SK-N-SH treated with all-trans-retinoic acid at 6 μM for 48 hours (cell line): ENCODE measurements around the gene RASGRF2.

Experiments used
- ATAC-seq: fragments of 200-7000 bp; cut with Tn5 transposase; 3 replicates; pipeline ENCODE4 v1.9.1; 2020; ENCODE audit warnings: mild to moderate bottlenecking, moderate library complexity
- ARNTL ChIP-seq: fragments of 450-650 bp; formaldehyde crosslinking; IDR thresholded peaks from 2 replicates; pipeline ENCODE4 v1.5.0; 2020; ENCODE audit warnings: low read depth, mild to moderate bottlenecking, moderate library complexity, borderline replicate concordance
- BACH2 ChIP-seq: fragments of 250-450 bp; sonication (Bioruptor Pico); IDR thresholded peaks from 2 replicates; pipeline ENCODE4 v1.9.0; 2021; ENCODE audit warnings: mild to moderate bottlenecking, borderline replicate concordance
- ESRRG ChIP-seq: fragments of 250-450 bp; sonication (Bioruptor Pico); IDR thresholded peaks from 2 replicates; pipeline ENCODE4 v1.6.1; 2021; ENCODE audit warnings: mild to moderate bottlenecking
- GLIS3 ChIP-seq: fragments of 250-450 bp; sonication (Bioruptor Pico); IDR thresholded peaks from 2 replicates; pipeline ENCODE4 v1.5.0; 2020; ENCODE audit warnings: mild to moderate bottlenecking, moderate library complexity
- ISL1 ChIP-seq: fragments of 250-450 bp; sonication (Bioruptor Pico); IDR thresholded peaks from 2 replicates; pipeline ENCODE4 v2.1.2; 2022; ENCODE audit warnings: mild to moderate bottlenecking, moderate library complexity
- OSR1 ChIP-seq: fragments of 250-450 bp; sonication (Bioruptor Pico); IDR thresholded peaks from 2 replicates; pipeline ENCODE4 v1.8.0; 2022; ENCODE audit warnings: moderate library complexity, mild to moderate bottlenecking, inconsistent platforms
- RARB ChIP-seq: fragments of 250-450 bp; sonication (Bioruptor Pico); IDR thresholded peaks from 2 replicates; pipeline ENCODE4 v1.8.0; 2021; ENCODE audit warnings: mild to moderate bottlenecking, moderate library complexity
- SNAI2 ChIP-seq: fragments of 250-450 bp; sonication (Bioruptor Pico); IDR thresholded peaks from 2 replicates; pipeline ENCODE4 v1.5.0; 2020; ENCODE audit warnings: mild to moderate bottlenecking, moderate library complexity
- TCF4 ChIP-seq: fragments of 250-450 bp; sonication (Bioruptor Pico); IDR thresholded peaks from 2 replicates; pipeline ENCODE4 v1.8.0; 2021; ENCODE audit warnings: mild to moderate bottlenecking, moderate library complexity, borderline replicate concordance
- TOX ChIP-seq: fragments of 250-450 bp; sonication (Bioruptor Pico); IDR thresholded peaks from 2 replicates; pipeline ENCODE4 v1.8.0; 2021; ENCODE audit warnings: mild to moderate bottlenecking, moderate library complexity, borderline replicate concordance
- ZFP3 ChIP-seq: fragments of 250-450 bp; sonication (Bioruptor Pico); IDR thresholded peaks from 2 replicates; pipeline ENCODE4 v1.5.0; 2020; ENCODE audit warnings: mild to moderate bottlenecking, moderate library complexity
- ZFP30 ChIP-seq: fragments of 450-650 bp; formaldehyde crosslinking; IDR thresholded peaks from 2 replicates; pipeline ENCODE4 v1.5.0; 2022; ENCODE audit warnings: mild to moderate bottlenecking, moderate library complexity
- ZNF565 ChIP-seq: fragments of 450-650 bp; formaldehyde crosslinking; conservative IDR thresholded peaks from 2 replicates; pipeline ENCODE4 v1.5.0; 2020; ENCODE audit warnings: low read depth, mild to moderate bottlenecking, moderate library complexity
- ZNF70 ChIP-seq: fragments of 450-650 bp; formaldehyde crosslinking; IDR thresholded peaks from 2 replicates; pipeline ENCODE4 v1.5.0; 2020; ENCODE audit warnings: mild to moderate bottlenecking, moderate library complexity
- ZNF8 ChIP-seq: fragments of 450-650 bp; formaldehyde crosslinking; IDR thresholded peaks from 2 replicates; pipeline ENCODE4 v1.5.0; 2020; ENCODE audit warnings: mild to moderate bottlenecking, moderate library complexity
- TF ChIP-seq, protein P1 (sequence below): fragments of 250-450 bp; sonication (Bioruptor Pico); IDR thresholded peaks from 2 replicates; pipeline ENCODE4 v1.5.0; 2020; ENCODE audit warnings: mild to moderate bottlenecking, moderate library complexity
- TF ChIP-seq, protein P2 (sequence below): fragments of 250-450 bp; sonication (Bioruptor Pico); IDR thresholded peaks from 2 replicates; pipeline ENCODE4 v1.8.0; 2020; ENCODE audit warnings: mild to moderate bottlenecking, moderate library complexity, borderline replicate concordance
- TF ChIP-seq, protein P3 (sequence below): fragments of 250-450 bp; sonication (Bioruptor Pico); IDR thresholded peaks from 2 replicates; pipeline ENCODE4 v1.5.1; 2020; ENCODE audit warnings: low read depth, mild to moderate bottlenecking, moderate library complexity
- TF ChIP-seq, protein P4 (sequence below): fragments of 250-450 bp; sonication (Bioruptor Pico); IDR thresholded peaks from 2 replicates; pipeline ENCODE4 v1.5.1; 2021; ENCODE audit warnings: mild to moderate bottlenecking, moderate library complexity

The RASGRF2 gene

DNA sequence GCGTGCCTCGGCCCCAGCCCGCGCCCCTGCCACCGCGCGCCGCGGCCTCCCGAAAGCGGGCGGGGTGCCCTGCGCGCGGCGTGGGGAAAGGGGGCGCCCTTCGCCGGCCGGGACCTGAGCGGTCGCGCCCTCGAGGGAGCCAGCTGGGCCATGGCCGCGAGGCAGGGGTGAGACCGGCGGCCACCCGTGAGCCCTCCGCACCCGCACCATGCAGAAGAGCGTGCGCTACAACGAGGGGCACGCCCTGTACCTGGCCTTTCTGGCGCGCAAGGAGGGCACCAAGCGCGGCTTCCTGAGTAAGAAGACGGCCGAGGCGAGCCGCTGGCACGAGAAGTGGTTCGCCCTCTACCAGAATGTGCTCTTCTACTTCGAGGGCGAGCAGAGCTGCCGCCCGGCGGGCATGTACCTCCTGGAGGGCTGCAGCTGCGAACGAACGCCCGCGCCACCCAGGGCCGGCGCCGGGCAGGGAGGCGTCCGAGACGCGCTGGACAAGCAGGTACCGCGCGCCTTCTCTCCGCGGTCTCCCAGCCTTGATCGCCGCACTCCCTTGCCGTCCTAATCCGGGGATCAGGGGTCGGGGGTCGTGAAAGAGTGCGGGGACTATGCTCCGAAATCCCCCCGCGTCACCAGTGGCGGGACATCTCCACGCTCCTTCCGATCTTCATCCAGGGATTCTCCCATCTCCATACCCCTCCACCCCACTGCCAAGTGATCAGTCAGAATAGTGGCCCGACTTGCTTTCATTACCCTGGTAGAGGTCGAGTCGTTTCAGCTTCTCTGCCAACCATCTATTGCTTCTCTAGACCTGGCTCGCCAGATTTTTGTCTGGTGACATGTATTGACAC, 590 bp downstream of the RASGRF2 start:
- TF ChIP-seq, protein P1, sequence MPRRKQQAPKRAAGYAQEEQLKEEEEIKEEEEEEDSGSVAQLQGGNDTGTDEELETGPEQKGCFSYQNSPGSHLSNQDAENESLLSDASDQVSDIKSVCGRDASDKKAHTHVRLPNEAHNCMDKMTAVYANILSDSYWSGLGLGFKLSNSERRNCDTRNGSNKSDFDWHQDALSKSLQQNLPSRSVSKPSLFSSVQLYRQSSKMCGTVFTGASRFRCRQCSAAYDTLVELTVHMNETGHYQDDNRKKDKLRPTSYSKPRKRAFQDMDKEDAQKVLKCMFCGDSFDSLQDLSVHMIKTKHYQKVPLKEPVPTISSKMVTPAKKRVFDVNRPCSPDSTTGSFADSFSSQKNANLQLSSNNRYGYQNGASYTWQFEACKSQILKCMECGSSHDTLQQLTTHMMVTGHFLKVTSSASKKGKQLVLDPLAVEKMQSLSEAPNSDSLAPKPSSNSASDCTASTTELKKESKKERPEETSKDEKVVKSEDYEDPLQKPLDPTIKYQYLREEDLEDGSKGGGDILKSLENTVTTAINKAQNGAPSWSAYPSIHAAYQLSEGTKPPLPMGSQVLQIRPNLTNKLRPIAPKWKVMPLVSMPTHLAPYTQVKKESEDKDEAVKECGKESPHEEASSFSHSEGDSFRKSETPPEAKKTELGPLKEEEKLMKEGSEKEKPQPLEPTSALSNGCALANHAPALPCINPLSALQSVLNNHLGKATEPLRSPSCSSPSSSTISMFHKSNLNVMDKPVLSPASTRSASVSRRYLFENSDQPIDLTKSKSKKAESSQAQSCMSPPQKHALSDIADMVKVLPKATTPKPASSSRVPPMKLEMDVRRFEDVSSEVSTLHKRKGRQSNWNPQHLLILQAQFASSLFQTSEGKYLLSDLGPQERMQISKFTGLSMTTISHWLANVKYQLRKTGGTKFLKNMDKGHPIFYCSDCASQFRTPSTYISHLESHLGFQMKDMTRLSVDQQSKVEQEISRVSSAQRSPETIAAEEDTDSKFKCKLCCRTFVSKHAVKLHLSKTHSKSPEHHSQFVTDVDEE (CRISPR knock-in tag) = no peak
- TF ChIP-seq ZFP3 (CRISPR knock-in tag) = no peak
- TF ChIP-seq, protein P2, sequence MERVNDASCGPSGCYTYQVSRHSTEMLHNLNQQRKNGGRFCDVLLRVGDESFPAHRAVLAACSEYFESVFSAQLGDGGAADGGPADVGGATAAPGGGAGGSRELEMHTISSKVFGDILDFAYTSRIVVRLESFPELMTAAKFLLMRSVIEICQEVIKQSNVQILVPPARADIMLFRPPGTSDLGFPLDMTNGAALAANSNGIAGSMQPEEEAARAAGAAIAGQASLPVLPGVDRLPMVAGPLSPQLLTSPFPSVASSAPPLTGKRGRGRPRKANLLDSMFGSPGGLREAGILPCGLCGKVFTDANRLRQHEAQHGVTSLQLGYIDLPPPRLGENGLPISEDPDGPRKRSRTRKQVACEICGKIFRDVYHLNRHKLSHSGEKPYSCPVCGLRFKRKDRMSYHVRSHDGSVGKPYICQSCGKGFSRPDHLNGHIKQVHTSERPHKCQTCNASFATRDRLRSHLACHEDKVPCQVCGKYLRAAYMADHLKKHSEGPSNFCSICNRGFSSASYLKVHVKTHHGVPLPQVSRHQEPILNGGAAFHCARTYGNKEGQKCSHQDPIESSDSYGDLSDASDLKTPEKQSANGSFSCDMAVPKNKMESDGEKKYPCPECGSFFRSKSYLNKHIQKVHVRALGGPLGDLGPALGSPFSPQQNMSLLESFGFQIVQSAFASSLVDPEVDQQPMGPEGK (CRISPR knock-in tag) = no peak
- TF ChIP-seq, all 23 proteins: peak for 0
- peak; percentile 38 for ATAC-seq

DNA sequence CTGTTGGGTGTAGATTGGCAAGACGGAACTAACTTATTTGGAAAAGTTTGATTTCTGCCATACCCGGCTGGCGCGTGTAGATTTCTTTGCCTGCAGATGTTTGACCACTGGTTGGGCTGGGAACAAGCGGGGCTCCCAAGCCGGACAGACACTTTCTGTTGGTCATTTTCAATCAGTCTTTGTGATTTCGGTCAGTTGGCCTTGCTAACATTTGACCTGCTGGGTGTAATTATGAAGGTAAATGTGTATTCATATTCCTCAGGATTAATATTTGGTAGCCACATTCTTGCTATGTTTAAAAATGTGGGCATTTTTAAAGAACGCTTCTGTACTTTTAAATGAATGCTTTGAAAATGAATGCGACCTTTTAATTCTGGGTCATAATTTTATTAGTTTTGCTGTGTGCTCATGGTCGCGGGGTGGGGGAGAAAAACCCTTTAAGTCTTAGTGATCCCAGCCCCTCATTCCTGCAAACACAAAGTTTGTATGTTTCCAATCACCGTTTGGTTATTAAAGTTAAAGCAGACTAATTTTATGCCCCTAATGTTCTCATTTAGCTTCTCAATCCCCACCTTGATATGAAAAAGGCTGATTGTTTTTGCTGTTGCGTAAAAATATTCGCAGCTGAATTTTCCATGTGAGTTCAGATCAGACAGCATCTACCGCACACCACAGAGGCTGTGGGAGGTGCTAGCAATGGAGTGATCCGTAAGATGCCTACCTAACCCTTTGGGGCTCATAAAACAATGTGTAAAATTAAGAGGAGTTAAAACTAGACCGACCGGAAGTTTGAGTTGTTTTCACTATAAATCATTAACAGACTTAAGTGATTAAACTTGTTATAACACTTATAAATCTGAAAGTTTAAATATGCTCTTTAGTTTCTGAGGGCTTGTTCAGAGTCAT, 1.5 kb downstream of the RASGRF2 start:
- TF ChIP-seq RARB (CRISPR knock-in tag) (no peak), TOX (CRISPR knock-in tag) (no peak), BACH2 (CRISPR knock-in tag) (no peak), SNAI2 (CRISPR knock-in tag) (no peak), ZNF8 (CRISPR knock-in tag) (no peak), ESRRG (no peak), ZFP30 (CRISPR knock-in tag) (no peak), TCF4 (no peak), GLIS3 (CRISPR knock-in tag) (no peak), ARNTL (CRISPR knock-in tag) (no peak), OSR1 (CRISPR knock-in tag) (no peak), ZNF565 (no peak), ISL1 (no peak), ZNF70 (CRISPR knock-in tag) (no peak)
- TF ChIP-seq, protein P3, sequence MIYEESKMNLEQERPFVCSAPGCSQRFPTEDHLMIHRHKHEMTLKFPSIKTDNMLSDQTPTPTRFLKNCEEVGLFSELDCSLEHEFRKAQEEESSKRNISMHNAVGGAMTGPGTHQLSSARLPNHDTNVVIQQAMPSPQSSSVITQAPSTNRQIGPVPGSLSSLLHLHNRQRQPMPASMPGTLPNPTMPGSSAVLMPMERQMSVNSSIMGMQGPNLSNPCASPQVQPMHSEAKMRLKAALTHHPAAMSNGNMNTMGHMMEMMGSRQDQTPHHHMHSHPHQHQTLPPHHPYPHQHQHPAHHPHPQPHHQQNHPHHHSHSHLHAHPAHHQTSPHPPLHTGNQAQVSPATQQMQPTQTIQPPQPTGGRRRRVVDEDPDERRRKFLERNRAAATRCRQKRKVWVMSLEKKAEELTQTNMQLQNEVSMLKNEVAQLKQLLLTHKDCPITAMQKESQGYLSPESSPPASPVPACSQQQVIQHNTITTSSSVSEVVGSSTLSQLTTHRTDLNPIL (CRISPR knock-in tag) = no peak
- TF ChIP-seq, protein P2 (CRISPR knock-in tag) = no peak
- TF ChIP-seq, protein P4, sequence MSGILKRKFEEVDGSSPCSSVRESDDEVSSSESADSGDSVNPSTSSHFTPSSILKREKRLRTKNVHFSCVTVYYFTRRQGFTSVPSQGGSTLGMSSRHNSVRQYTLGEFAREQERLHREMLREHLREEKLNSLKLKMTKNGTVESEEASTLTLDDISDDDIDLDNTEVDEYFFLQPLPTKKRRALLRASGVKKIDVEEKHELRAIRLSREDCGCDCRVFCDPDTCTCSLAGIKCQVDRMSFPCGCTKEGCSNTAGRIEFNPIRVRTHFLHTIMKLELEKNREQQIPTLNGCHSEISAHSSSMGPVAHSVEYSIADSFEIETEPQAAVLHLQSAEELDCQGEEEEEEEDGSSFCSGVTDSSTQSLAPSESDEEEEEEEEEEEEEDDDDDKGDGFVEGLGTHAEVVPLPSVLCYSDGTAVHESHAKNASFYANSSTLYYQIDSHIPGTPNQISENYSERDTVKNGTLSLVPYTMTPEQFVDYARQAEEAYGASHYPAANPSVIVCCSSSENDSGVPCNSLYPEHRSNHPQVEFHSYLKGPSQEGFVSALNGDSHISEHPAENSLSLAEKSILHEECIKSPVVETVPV (CRISPR knock-in tag) = no peak
- ATAC-seq = no peak
